ENCODE results near the gene NOPCHAP1. TPM values are rescaled to one million over a fixed set of nuclear protein-coding genes. Genes with fewer than 3 reads are reported as not detected.
A peak's percentile ranks its signal among the peaks of the same experiment; 100 is the strongest.

NOPCHAP1 gene
- total RNA-seq, 1 experiment from 2014 or later = 11.6 TPM

GRCh38 chr12:104958805-104959334 lies 27.2 kb upstream of the NOPCHAP1 start:
- Histone ChIP-seq H4K20me1 (ENCODE audit: insufficient read depth, low read depth, low read length) (no peaks in the 10 kb centered on the region), H3K27me3 (ENCODE audit: low read length) (no peaks in the 10 kb centered on the region), H3K4me3 (ENCODE audit: low read length) (peak overlapping the region; percentile 70), H3K36me3 (ENCODE audit: insufficient read depth, low read length) (no peaks in the 10 kb centered on the region), H3K4me1 (ENCODE audit: low read length) (peaks cover 15% of the 10 kb centered on the region), H3K4me2 (ENCODE audit: low read depth, low read length, poor library complexity, severe bottlenecking) (peak overlapping the region; percentile 74), H3K27ac (ENCODE audit: low read length) (no peak overlapping the region), H3K9ac (ENCODE audit: low read length) (peak overlapping the region; percentile 69), H3K9me2 (replicated peaks; ENCODE audit: insufficient read depth, low read length) (no peaks in the 10 kb centered on the region), H3K79me2 (ENCODE audit: low read length) (no peaks in the 10 kb centered on the region), H3K9me3 (ENCODE audit: low read length) (no peaks in the 10 kb centered on the region), H2AFZ (ENCODE audit: low read length) (peak overlapping the region; percentile 94)
- DNase-seq = no peak

- no peak for DNase-seq
- no peaks in the 10 kb centered on the region for H3K27me3 ChIP-seq (ENCODE audit: low read length)
- H3K79me2 ChIP-seq (ENCODE audit: low read length) = no peaks in the 10 kb centered on the region
- no peaks in the 10 kb centered on the region for H3K36me3 ChIP-seq (ENCODE audit: insufficient read depth, low read length)
- no peaks in the 10 kb centered on the region for H3K9me3 ChIP-seq (ENCODE audit: low read length)
- H3K27ac ChIP-seq (ENCODE audit: low read length) = no peak overlapping the region
- no peak overlapping the region for H3K9ac ChIP-seq (ENCODE audit: low read length)
- no peak overlapping the region; the same call in 1 of the 2 replicates for H3K4me3 ChIP-seq (ENCODE audit: low read length)
- no peaks in the 10 kb centered on the region for H3K9me2 ChIP-seq (replicated peaks; ENCODE audit: insufficient read depth, low read length)
- H3K4me1 ChIP-seq (ENCODE audit: low read length) = peaks cover 15% of the 10 kb centered on the region
- H2AFZ ChIP-seq (ENCODE audit: low read length) = no peak overlapping the region
- no peaks in the 10 kb centered on the region for H4K20me1 ChIP-seq (ENCODE audit: insufficient read depth, low read depth, low read length)
- H3K4me2 ChIP-seq (ENCODE audit: low read depth, low read length, poor library complexity, severe bottlenecking) = peak overlapping the region; percentile 74
These were observed 26.7 kb upstream of the NOPCHAP1 start for GRCh38 chr12:104959335-104959841.

GRCh38 chr12:104960464-104960863 lies 25.7 kb upstream of the NOPCHAP1 start:
- Histone ChIP-seq H2AFZ (ENCODE audit: low read length) (no peak overlapping the region), H3K9me2 (replicated peaks; ENCODE audit: insufficient read depth, low read length) (no peaks in the 10 kb centered on the region), H3K27ac (ENCODE audit: low read length) (no peak overlapping the region), H3K9ac (ENCODE audit: low read length) (no peak overlapping the region), H3K27me3 (ENCODE audit: low read length) (no peaks in the 10 kb centered on the region), H3K4me3 (ENCODE audit: low read length) (no peak overlapping the region), H3K4me2 (ENCODE audit: low read depth, low read length, poor library complexity, severe bottlenecking) (no peak overlapping the region), H3K79me2 (ENCODE audit: low read length) (no peaks in the 10 kb centered on the region), H4K20me1 (ENCODE audit: insufficient read depth, low read depth, low read length) (no peaks in the 10 kb centered on the region), H3K4me1 (ENCODE audit: low read length) (peaks cover 15% of the 10 kb centered on the region), H3K9me3 (ENCODE audit: low read length) (no peaks in the 10 kb centered on the region), H3K36me3 (ENCODE audit: insufficient read depth, low read length) (no peaks in the 10 kb centered on the region)
- no peak for DNase-seq

GRCh38 chr12:104963757-104964156 lies 22.4 kb upstream of the NOPCHAP1 start:
- Histone ChIP-seq H4K20me1 (ENCODE audit: insufficient read depth, low read depth, low read length) (no peaks in the 10 kb centered on the region), H3K9me3 (ENCODE audit: low read length) (no peaks in the 10 kb centered on the region), H3K9me2 (replicated peaks; ENCODE audit: insufficient read depth, low read length) (no peaks in the 10 kb centered on the region), H3K4me3 (ENCODE audit: low read length) (no peak overlapping the region), H3K36me3 (ENCODE audit: insufficient read depth, low read length) (no peaks in the 10 kb centered on the region), H3K79me2 (ENCODE audit: low read length) (no peaks in the 10 kb centered on the region), H3K27ac (ENCODE audit: low read length) (no peak overlapping the region), H3K4me2 (ENCODE audit: low read depth, low read length, poor library complexity, severe bottlenecking) (no peak overlapping the region), H3K4me1 (ENCODE audit: low read length) (peaks cover 14% of the 10 kb centered on the region), H2AFZ (ENCODE audit: low read length) (no peak overlapping the region), H3K9ac (ENCODE audit: low read length) (no peak overlapping the region), H3K27me3 (ENCODE audit: low read length) (no peaks in the 10 kb centered on the region)
- no peak for DNase-seq

- Histone ChIP-seq H3K9me3 (ENCODE audit: low read length) (no peaks in the 10 kb centered on the region), H3K79me2 (ENCODE audit: low read length) (no peaks in the 10 kb centered on the region), H3K27ac (ENCODE audit: low read length) (no peak overlapping the region), H3K4me1 (ENCODE audit: low read length) (peaks cover 11% of the 10 kb centered on the region), H3K9me2 (replicated peaks; ENCODE audit: insufficient read depth, low read length) (no peaks in the 10 kb centered on the region), H3K27me3 (ENCODE audit: low read length) (no peaks in the 10 kb centered on the region), H3K4me3 (ENCODE audit: low read length) (no peak overlapping the region), H4K20me1 (ENCODE audit: insufficient read depth, low read depth, low read length) (no peaks in the 10 kb centered on the region), H3K9ac (ENCODE audit: low read length) (no peak overlapping the region), H3K4me2 (ENCODE audit: low read depth, low read length, poor library complexity, severe bottlenecking) (no peak overlapping the region), H3K36me3 (ENCODE audit: insufficient read depth, low read length) (no peaks in the 10 kb centered on the region), H2AFZ (ENCODE audit: low read length) (no peak overlapping the region)
- no peak for DNase-seq
These were observed 21.8 kb upstream of the NOPCHAP1 start for GRCh38 chr12:104964167-104964855.

GRCh38 chr12:104964856-104965205 lies 21.3 kb upstream of the NOPCHAP1 start:
- no peaks in the 10 kb centered on the region for H3K27me3 ChIP-seq (ENCODE audit: low read length)
- no peak overlapping the region for H3K4me3 ChIP-seq (ENCODE audit: low read length)
- H3K9ac ChIP-seq (ENCODE audit: low read length) = no peak overlapping the region
- H3K9me2 ChIP-seq (replicated peaks; ENCODE audit: insufficient read depth, low read length) = no peaks in the 10 kb centered on the region
- no peaks in the 10 kb centered on the region for H4K20me1 ChIP-seq (ENCODE audit: insufficient read depth, low read depth, low read length)
- peaks cover 11% of the 10 kb centered on the region for H3K4me1 ChIP-seq (ENCODE audit: low read length)
- DNase-seq = no peak
- no peak overlapping the region for H3K27ac ChIP-seq (ENCODE audit: low read length)
- no peaks in the 10 kb centered on the region for H3K9me3 ChIP-seq (ENCODE audit: low read length)
- H2AFZ ChIP-seq (ENCODE audit: low read length) = no peak overlapping the region
- no peaks in the 10 kb centered on the region for H3K79me2 ChIP-seq (ENCODE audit: low read length)
- H3K36me3 ChIP-seq (ENCODE audit: insufficient read depth, low read length) = no peaks in the 10 kb centered on the region
- H3K4me2 ChIP-seq (ENCODE audit: low read depth, low read length, poor library complexity, severe bottlenecking) = no peak overlapping the region

GRCh38 chr12:104966677-104967076 lies 19.4 kb upstream of the NOPCHAP1 start:
- H3K4me1 ChIP-seq (ENCODE audit: low read length) = peaks cover 11% of the 10 kb centered on the region
- H2AFZ ChIP-seq (ENCODE audit: low read length) = no peak overlapping the region
- no peaks in the 10 kb centered on the region for H3K9me2 ChIP-seq (replicated peaks; ENCODE audit: insufficient read depth, low read length)
- H3K9ac ChIP-seq (ENCODE audit: low read length) = no peak overlapping the region
- no peak overlapping the region for H3K4me2 ChIP-seq (ENCODE audit: low read depth, low read length, poor library complexity, severe bottlenecking)
- no peaks in the 10 kb centered on the region for H4K20me1 ChIP-seq (ENCODE audit: insufficient read depth, low read depth, low read length)
- H3K4me3 ChIP-seq (ENCODE audit: low read length) = no peak overlapping the region
- no peak overlapping the region for H3K27ac ChIP-seq (ENCODE audit: low read length)
- H3K36me3 ChIP-seq (ENCODE audit: insufficient read depth, low read length) = no peaks in the 10 kb centered on the region
- H3K9me3 ChIP-seq (ENCODE audit: low read length) = no peaks in the 10 kb centered on the region
- H3K79me2 ChIP-seq (ENCODE audit: low read length) = no peaks in the 10 kb centered on the region
- H3K27me3 ChIP-seq (ENCODE audit: low read length) = no peaks in the 10 kb centered on the region
- DNase-seq = no peak

- Histone ChIP-seq H3K9ac (ENCODE audit: low read length) (no peak overlapping the region), H3K36me3 (ENCODE audit: insufficient read depth, low read length) (no peaks in the 10 kb centered on the region), H3K27me3 (ENCODE audit: low read length) (no peaks in the 10 kb centered on the region), H3K9me2 (replicated peaks; ENCODE audit: insufficient read depth, low read length) (no peaks in the 10 kb centered on the region), H3K4me1 (ENCODE audit: low read length) (peaks cover 13% of the 10 kb centered on the region), H4K20me1 (ENCODE audit: insufficient read depth, low read depth, low read length) (no peaks in the 10 kb centered on the region), H3K4me2 (ENCODE audit: low read depth, low read length, poor library complexity, severe bottlenecking) (no peak overlapping the region), H3K27ac (ENCODE audit: low read length) (no peak overlapping the region), H3K4me3 (ENCODE audit: low read length) (no peak overlapping the region), H3K79me2 (ENCODE audit: low read length) (no peaks in the 10 kb centered on the region), H3K9me3 (ENCODE audit: low read length) (no peaks in the 10 kb centered on the region), H2AFZ (ENCODE audit: low read length) (no peak overlapping the region)
- no peak for DNase-seq
These were observed 16.8 kb upstream of the NOPCHAP1 start for GRCh38 chr12:104969343-104969742.
